ENCODE results near the gene C5orf52. TPM values are rescaled to one million over a fixed set of nuclear protein-coding genes. Genes with fewer than 3 reads are reported as not detected.
A peak's percentile ranks its signal among the peaks of the same experiment; 100 is the strongest.

C5orf52 gene
- total RNA-seq, 4 donors from 2014 or later, result not detected

DNA sequence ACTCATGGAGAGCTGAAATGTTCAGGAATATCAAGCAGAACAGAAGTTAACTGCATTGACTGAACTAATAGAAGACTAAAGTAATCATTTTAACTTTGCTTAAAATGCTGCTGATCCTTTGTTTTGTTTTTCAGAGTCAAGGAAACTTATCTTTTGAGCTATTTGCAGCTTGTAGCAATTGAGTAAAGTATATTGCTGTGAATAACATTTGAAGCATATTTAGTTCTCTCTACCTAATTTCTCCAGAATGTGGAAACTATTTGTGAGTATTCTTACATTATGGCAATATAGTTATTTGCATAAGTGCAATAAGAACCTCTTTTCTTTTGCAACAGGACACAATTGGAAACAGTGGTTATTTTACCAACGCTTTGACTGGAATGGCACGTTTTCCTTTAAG lies 13.8 kb upstream of the C5orf52 start:
- H3K4me3 ChIP-seq (ENCODE audit: low read depth, poor library complexity, severe bottlenecking), result no peak overlapping the region
- TF ChIP-seq, protein P1, sequence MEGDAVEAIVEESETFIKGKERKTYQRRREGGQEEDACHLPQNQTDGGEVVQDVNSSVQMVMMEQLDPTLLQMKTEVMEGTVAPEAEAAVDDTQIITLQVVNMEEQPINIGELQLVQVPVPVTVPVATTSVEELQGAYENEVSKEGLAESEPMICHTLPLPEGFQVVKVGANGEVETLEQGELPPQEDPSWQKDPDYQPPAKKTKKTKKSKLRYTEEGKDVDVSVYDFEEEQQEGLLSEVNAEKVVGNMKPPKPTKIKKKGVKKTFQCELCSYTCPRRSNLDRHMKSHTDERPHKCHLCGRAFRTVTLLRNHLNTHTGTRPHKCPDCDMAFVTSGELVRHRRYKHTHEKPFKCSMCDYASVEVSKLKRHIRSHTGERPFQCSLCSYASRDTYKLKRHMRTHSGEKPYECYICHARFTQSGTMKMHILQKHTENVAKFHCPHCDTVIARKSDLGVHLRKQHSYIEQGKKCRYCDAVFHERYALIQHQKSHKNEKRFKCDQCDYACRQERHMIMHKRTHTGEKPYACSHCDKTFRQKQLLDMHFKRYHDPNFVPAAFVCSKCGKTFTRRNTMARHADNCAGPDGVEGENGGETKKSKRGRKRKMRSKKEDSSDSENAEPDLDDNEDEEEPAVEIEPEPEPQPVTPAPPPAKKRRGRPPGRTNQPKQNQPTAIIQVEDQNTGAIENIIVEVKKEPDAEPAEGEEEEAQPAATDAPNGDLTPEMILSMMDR (IDR thresholded peaks at IDR 0.05), result no peak
- TF ChIP-seq POLR2A (IDR thresholded peaks at IDR 0.05), result no peak
- WGBS, 2 donors, result 65 to 78% methylated on average over 2 of the region's 2 CpGs
- intact Hi-C loops (cut with DNase I; ENCODE audit: low total_unique reads), result no loop called here
- DNase-seq (ENCODE audit: low spot score in 2 of 2), result no peak

DNA sequence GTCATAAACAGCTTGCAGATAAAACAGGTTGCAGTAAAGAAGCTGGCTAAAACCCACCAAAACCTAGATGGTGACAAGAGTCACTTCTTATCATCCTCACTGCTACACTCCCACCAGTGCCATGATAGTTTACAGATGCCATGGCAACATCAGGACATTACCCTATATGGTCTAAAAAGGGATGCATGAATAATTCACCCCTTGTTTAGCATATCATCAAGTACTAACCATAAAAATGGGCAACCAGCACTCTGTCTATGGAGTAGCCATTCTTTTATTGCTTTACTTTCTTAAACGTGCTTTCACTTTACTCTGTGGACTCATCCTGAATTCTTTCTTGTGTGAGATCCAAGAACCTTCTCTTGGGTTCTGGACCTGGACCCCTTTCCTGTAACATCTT lies 12.4 kb upstream of the C5orf52 start:
- no peak for DNase-seq (ENCODE audit: low spot score in 2 of 2)
- no peak for TF ChIP-seq POLR2A (IDR thresholded peaks at IDR 0.05)
- TF ChIP-seq, protein P1 (IDR thresholded peaks at IDR 0.05), result no peak
- 73 to 83% methylated on average over 1 of the region's 1 CpG for WGBS, 2 donors
- no peak overlapping the region for H3K4me3 ChIP-seq (ENCODE audit: low read depth, poor library complexity, severe bottlenecking)
- intact Hi-C loops (cut with DNase I; ENCODE audit: low total_unique reads), result no loop called here

DNA sequence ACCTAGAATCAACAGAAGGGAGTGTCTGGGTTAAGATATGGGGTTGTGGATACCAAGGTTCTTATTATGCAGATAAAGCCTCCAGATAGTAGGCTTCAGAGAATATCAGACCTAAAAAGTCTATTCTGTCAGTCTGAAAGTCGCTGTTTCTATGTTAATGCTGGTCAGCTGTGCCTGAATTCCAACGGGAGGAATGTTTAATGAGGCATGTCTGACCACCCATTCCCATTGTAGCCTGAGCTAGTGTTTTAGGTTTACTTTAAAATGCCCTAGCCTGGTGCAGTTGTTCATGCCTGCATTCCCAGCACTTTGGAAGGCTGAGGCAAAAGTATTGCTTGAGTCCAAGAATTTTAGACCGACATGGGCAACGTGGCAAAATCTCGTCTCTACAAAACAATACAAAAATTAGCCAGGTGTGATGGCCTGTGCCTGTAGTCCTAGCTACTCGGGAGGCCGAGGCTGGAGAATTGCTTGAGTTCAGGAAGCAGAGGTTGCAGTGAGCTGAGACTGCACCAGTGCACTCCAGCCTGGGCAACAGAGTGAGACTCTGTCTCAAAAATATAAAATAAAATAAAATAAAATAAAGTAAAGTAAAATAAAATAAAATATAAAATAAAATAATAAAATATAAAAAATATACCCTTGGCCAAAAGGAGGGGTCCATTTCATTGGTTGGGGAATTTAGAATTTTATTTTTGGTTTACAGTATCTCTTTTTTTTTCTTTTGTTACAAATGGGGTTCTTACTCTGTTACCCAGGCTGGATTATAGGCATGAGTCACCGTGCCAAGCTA lies 11.3 kb upstream of the C5orf52 start:
- TF ChIP-seq, protein P1 (IDR thresholded peaks at IDR 0.05), result no peak
- no peak for TF ChIP-seq POLR2A (IDR thresholded peaks at IDR 0.05)
- DNase-seq (ENCODE audit: low spot score in 2 of 2), result peak in 1 of 2 donors; percentile 34
- H3K4me3 ChIP-seq (ENCODE audit: low read depth, poor library complexity, severe bottlenecking), result no peak overlapping the region
- intact Hi-C loops (cut with DNase I; ENCODE audit: low total_unique reads), result no loop called here
- 81 to 88% methylated on average over 8 of the region's 8 CpGs for WGBS, 2 donors

DNA sequence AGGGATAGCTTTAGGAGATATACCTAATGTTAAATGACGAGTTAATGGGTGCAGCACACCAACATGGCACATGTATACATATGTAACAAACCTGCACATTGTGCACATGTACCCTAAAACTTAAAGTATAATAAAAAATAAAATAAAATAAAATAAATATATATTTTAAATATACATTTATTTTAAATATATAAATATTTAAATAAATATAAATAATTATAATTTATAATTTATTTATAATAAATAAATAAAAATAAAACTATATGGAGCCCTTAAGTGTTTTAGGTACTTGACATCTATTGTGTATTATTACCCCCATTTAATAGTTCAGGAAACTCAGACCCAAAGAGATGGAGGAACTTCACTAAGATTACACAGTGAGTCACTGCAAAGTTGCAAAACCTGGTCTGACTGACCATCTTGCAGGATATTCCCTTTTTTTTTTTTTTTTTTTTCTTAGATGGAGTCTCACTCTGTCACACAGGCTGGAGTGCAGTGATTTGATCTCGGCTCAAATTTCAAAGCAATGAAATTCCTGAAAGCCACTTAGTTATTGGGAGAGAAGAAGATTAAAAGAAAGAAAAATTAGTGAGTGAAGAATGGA lies 5.8 kb upstream of the C5orf52 start:
- TF ChIP-seq, protein P1 (IDR thresholded peaks at IDR 0.05), result no peak
- no peak for TF ChIP-seq POLR2A (IDR thresholded peaks at IDR 0.05)
- intact Hi-C loops (cut with DNase I; ENCODE audit: low total_unique reads), result no loop called here
- WGBS, 2 donors, result 76 to 81% methylated on average over 2 of the region's 2 CpGs
- no peak for DNase-seq (ENCODE audit: low spot score in 2 of 2)
- no peak overlapping the region for H3K4me3 ChIP-seq (ENCODE audit: low read depth, poor library complexity, severe bottlenecking)

DNA sequence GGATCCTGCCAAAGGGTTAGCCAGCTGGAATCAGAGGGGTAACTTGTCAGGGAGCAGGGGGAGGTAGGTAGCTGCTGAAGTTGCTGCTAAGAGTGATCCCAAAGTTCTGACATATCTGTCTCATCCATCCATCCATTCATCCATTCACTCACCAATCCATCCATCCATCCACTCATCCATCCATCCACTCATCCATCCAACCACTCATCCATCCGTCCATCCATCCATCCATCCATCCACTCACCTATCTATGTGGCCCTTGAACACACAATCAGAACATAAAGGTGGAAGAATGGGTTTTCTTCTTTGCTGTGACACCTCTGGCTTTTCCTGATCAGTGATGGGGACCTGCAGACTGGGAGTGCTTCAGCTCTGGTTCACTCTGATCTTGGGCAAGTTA lies 3.0 kb upstream of the C5orf52 start:
- DNase-seq (ENCODE audit: low spot score in 2 of 2), result peak in 1 of 2 donors; percentile 56
- no peak for TF ChIP-seq POLR2A (IDR thresholded peaks at IDR 0.05)
- TF ChIP-seq, protein P1 (IDR thresholded peaks at IDR 0.05), result no peak
- no peak overlapping the region for H3K4me3 ChIP-seq (ENCODE audit: low read depth, poor library complexity, severe bottlenecking)
- 67 to 71% methylated on average over 1 of the region's 1 CpG for WGBS, 2 donors
- intact Hi-C loops (cut with DNase I; ENCODE audit: low total_unique reads), result no loop called here
